DMS153 treated with DMSO at 0.1 percent for 48 hours (cell line): ENCODE measurements around the gene ANKRD11.
"Not testable (repeated sequence)": the region's sequence is repeated elsewhere in the genome, so short reads cannot be mapped to it uniquely, and the experiment has no call there.

Source experiments
- DNase-seq: peaks from one replicate; lab custom pipeline; 2025; ENCODE audit not compliant: unreplicated experiment; lab: John Stamatoyannopoulos, UW

The ANKRD11 gene

DNA sequence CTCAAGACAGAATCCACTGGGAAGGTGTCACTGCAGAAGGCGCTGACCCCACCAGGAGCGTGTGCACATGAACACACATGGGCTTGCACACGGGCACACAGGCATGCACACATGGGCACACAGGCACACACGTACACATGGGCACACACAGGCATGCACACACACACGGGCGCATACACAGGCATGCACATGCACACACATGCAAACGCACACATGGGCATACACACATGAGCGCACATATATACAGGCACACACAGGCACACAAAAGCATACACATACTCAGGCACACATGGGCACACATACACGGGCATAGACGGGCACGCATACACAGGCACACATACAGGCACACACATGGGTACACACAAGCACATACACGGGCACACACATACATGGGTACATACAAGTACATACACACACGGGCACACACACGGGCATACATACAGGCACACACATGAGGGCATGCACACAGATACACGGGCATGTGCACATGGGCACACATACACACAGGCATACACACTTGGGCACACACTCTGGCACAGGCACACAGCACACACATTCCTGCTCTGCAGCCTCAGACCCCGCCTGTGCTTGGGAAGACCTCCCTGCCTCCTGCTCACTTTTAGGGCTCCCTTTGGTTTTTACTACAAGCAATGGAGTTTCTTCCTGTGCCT, 186.0 kb downstream of the ANKRD11 start:
- no peak for DNase-seq

DNA sequence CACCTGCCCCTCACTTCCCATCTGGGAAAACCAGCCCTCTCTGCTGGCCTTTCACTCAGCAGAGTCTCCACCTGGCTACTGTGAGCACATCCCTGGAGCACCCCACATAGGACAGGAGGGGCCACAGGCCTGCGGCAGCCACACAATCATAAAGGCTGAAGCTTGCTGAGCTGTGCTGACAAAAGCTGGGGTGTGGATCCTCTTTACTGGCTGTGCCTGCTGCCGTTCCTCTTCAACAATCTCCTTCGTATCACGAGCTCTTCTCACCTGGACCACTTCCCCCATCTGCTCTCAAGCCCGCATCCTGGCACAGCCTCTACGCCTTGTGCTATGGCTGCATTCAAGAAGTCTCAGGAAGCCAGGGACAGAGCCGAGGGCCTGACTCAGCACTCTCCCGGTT, 186.7 kb downstream of the ANKRD11 start:
- DNase-seq, result no peak

DNA sequence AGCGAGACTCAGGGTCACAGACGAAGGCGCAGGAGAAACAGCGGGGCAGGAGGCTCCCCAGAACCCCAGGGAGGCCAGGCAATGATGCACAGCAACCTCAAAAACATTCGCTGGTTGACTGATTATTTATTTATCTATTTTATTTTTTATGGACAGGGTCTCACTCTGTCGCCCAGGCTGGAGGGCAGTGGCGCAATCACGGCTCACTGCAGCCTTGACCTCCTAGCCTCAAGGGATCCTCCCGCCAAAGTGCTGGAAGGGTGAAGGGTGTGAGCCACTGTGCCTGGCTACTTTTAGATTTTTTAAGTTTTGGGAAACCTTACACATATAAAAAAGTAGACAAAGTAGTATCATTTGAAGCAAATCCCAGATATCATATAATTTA, 189.4 kb downstream of the ANKRD11 start:
- no peak for DNase-seq

DNA sequence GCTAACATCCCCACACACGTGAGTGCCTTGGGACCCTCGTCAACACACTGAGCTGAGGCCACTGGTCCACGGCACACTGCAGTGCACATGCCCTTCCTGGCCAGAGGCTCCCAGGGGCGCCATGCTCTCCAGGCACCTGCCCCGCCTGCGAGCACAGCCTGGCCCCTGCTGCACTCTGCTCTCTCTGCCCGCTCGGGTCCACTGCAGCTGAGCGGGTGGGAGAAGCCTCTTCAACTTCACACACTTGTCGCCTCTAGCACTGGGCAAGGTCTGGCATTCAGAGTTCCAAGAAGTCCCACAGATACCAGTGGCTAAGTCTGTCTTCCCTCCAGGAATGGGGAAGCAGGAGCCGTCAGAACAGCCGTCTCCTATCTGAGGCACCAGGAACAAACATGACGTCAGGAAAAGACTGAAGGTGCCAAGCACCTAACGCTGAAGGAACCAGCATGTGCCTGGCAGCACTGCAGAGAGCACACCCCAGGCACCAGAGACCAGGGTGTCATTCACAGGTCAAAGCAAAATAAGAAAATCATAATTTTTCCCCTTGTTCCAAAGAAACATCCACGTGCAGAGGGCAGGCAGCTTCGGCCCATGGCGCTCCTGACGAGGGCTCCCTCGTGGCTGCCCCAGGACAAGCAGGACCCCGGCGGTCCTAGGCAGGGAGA, 189.9 kb downstream of the ANKRD11 start:
- no peak for DNase-seq

DNA sequence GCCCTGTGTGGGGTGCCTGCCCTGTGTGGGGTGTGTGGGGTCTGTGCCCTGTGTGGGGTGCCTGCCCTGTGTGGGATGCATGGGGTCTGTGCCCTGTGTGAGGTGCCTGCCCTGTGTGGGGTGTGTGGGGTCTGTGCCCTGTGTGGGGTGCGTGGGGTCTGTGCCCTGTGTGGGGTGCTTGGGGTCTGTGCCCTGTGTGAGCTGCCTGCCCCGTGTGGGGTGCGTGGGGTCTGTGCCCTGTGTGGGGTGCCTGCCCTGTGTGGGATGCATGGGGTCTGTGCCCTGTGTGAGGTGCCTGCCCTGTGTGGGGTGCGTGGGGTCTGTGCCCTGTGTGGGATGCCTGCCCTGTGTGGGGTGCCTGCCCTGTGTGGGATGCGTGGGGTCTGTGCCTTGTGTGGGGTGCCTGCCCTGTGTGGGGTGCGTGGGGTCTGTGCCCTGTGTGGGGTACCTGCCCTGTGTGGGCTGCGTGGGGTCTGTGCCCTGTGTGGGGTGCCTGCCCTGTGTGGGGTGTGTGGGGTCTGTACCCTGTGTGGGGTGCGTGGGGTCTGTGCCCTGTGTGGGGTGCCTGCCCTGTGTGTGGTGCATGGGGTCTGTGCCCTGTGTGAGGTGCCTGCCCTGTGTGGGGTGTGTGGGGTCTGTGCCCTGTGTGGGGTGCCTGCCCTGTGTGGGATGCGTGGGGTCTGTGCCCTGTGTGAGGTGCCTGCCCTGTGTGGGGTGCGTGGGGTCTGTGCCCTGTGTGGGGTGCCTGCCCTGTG, 190.8 kb downstream of the ANKRD11 start:
- not testable (repeated sequence) for DNase-seq

DNA sequence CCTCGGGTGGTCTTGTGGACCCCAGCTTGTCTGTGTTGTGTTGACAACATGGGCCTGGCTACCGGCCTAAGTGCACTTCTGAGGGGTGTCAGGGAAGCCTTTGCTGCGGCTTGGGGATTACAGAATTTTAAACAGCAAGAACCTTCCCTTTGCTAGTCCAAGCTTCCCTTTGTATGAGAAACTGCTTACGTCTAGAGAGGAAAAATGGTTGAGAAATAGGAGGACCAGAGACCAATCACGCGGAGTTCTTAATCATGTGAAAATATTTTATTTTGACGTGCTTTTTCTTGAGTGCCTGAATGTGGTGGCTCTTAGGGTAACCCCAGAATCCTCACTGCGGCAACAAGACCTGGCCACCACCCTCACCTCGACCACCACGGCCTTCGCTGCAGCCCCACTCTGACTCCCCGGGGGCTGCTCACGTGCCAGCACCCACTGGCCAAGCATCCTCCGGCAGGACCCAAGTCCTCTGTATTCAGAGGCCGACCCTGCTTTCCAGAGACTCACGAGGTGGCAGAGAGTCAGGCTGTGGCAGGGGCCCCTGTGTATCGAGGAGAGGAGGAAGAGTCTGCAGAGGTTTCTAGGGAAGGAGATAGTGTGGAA, 191.6 kb downstream of the ANKRD11 start:
- no peak for DNase-seq

DNA sequence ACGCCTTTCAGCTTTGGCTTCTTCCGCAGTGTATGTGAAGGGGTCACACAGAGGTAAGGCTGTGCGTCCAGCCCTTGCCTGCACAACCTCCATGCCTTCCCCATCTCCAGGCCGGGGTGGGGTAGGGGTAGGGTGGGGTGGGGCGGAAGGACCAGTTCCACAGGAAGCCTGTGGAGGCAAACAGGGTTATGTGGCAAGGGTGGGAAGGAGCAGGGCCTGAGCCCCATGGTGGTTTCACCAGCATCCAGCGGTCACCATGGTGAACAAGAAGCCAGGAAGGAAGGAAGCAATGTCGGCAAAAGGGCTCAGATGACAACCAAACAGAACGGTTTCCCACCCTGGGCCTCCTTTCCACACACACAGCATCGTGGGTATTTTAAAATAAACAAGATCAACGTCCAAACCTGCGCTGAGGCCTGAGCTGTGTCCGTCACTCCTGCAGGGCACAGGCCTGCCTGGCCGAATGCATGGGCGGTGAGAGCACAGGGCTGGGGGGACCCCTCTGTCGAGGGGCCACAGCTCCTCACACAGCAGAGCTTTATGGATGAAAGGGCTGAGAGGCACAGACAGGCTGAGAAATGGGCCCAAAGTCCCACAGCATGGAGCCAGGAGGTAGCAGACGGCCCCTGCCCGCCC, 192.3 kb downstream of the ANKRD11 start:
- no peak for DNase-seq

DNA sequence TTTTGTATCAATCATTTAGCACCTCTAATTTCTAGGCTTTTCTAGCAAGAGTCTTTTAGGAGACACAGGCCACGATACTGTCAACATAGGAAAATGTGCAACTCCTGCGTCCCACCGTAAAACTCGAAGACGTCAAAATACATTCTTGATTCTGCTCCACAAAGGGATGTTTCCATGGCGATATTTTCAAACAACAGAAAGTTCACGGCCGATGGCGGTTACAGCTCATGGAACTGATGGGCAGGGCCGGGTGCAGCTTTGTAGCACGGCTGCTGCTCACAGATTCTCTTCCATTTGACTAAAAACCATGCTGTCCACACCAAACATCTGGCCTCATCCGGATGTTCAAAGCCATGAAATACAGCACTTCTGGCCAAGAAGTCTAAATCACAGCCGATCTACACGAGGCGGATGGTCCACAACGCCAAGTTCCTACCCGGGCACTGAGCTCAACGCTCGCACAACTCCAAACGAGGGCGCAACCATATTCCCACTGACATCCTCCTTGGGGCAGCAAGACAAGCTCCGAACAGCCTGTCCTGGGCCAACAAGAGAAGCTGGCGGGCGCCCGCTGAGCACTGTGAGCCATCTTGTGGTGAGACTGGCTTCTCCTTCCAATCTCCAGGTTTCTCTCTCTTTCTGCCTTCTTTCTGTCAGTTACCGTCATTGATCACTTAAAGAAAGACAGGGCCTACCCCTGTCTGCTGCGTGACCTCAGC, 193.0 kb downstream of the ANKRD11 start:
- no peak for DNase-seq

DNA sequence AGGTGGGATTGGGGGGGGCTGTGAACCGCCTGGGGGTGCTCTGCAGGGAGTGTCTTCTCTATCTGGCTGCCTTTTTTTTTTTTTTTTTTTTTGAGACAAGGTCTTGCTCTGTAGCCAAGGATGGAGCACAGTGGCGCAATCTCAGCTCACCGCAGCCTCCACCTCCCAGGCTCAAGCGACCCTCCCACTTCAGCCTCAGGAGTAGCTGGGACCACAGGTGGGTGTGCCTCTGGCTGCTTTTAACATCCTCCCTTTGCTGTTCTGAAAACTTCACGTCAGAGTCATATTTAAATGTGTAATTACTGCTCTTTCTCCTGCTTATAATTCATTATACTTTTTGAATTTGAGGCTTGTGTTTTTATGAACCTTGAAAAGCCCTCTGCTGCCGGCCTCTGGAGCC, 194.4 kb downstream of the ANKRD11 start:
- DNase-seq, result no peak

DNA sequence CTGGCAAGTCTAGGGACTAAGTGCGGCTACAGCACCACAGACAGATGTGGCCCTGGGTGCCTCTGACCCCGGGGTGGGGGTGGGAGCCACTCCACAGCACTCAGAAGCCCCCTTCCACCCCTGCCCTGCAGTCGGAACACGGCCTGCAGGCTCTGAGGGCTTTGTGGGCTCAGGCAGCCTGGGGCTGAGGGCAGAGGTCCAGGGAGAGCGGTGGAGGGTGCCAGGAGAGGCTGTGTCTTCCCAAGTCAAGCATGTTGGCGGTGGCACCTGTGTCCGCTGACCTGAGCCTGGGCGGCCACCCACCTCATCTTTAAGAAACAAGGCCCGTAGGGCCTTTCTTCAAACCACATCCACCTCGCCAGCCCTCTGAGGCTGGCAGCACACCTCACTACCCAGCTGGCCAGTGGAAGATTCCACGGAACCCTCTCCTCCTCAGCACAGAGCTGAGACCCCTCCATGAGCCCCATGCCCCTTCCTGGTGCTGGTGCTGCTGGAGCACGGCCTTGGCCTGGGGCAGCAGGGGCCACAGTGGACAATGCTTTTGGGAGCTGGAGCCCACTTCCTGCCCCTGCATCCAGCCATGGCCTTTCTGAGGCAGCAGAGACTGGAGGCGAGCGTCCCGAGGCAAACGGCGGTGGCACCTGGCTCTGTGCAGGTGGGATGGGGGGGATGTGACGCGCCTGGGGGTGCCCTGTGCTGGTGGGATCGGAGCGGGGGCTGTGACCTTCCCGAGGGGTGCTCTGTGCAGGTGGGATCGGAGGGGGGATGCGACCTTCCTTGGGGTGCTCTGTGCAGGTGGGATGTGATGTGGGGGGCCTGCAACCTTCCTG, 195.1 kb downstream of the ANKRD11 start:
- no peak for DNase-seq

DNA sequence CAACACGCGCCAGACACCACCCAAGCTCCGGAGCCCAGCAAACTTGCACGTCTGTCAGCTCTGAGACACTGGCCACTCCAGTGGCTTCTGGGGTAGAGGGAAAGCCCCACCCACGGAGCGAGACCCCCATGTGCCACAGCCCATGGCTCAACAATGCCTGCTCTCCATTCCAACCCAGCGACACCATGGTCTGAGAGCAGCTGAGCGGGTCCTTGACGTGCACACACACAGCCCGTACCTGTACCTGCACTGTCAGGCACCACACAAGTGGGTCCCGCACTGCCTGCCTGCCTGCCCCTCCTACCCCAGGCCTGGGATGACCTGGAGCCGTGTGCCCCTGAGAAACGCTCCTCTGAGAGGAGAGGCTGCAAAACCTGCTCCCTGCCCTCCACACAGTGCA, 195.9 kb downstream of the ANKRD11 start:
- no peak for DNase-seq

DNA sequence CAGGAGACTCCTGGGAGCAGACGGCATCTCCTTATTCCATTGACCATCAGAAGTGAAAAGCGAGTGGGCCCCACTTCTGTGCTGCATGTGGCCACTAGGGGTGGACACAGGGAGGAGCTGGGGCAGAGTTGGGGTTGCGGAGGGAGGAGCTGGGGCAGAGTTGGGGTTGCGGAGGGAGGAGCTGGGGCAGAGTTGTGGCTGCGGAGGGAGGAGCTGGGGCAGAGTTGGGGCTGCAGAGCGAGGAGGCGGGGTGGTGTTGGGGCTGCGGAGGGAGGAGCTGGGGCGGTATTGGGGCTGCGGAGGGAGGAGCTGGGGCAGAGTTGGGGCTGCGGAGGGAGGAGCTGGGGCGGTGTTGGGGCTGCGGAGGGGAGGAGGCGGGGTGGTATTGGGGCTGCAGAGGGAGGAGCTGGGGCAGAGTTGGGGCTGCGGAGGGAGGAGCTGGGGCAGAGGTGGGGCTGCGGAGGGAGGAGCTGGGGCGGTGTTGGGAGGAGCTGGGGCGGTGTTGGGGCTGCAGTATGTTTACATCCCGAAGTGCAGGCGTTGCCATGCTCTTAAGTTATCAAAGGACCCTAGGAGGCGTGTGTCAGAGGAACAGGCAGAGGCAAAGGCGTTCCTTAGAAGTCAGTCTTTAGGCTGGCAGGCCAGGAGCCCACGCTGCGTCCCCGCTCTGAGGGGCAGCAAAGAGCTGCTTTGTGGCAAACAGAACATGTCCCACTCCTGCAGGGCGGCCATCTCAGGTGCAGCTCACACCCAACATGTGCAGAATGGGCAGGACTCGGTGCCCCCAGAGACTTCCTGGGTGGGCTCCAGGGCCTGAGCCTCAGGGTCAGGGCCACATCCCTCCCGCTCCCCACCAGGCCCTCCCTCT, 196.9 kb downstream of the ANKRD11 start:
- no peak for DNase-seq

DNA sequence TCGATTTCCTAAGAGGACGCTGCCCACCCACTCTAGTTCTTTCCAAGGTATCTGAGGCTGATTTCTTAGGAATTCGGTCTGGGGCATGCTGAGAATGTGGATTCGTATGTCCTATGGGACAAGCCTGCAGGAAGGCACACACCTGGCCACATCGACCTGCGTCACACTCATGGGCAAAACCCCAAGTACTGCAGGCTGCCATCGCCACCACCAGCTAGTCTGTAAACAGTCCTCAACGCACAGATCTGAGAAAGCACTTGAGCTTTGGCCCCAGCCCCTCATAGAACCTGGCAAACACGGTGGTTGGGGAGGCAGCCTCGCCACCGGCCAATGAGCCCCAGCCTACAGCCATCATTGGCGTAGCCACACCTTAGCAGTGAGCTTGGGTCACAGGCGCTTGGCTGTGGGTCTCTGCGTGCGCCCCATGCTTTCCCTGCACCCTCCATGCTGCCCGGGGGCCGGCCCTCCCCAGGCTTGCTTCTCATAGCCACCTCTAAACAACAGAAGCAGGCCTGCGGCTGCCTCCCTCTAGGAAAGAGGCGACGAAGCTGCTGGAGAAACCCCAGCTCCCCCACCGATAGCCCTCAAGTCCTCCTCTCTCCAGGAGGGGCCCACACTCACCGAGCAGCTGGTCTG, 197.8 kb downstream of the ANKRD11 start:
- DNase-seq, result no peak

DNA sequence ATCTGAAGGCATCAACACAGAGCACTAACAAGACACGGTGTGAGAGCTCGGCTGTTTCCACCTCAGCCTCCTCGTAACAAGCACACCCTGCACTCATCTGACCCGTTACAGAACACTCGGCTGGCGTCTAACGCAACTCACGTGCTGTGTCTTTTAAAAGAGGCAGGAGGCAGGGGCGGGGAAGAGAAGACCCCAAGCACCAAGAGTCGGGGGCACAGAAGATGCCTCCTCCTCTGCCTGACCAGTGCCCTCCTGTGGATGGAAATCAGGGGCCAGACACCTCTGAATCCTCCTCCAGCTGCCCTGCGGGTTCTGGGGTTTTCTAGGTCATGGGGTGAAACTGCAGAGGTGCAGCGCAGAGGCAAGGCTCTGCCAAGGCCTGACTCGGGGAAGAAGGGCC, 198.6 kb downstream of the ANKRD11 start:
- DNase-seq, result no peak

DNA sequence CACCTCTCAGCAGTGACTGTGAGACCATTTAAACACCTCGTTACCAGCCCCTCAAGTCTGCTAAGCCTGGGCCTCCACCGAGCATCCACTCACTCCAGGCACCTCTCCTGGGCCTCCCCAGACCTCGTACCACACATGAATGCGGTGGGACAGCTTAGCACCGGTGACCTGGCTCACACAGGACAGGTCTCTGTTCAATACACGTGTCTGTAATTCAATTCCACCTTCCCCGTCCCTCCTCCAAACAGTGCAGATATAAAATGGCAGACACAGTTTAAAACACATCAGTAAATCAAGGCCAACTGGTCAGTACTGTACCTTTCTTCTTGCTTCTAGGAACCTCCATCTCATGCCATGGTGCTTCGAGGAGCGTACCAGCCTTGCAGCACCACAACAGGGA, 199.0 kb downstream of the ANKRD11 start:
- no peak for DNase-seq

DNA sequence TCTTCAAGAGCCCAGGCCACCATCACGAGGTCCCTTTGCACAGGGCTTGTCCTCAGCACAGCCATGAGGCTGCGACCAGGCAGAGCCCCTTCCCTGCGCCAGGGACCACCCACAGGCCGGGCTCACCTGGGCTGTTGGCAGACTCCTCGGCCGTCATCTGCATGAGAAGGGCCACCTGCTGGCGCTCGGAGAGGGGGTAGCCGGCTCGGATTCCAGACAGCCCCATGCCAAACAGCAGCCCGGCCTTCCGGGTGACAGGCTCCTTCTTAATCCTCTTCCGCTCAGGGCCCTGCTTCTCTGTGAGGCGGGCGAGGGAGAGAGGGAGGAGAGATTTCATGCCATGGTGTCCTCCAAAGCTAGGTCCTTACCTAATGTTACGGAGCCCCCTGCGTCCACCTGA, 199.5 kb downstream of the ANKRD11 start:
- no peak for DNase-seq

DNA sequence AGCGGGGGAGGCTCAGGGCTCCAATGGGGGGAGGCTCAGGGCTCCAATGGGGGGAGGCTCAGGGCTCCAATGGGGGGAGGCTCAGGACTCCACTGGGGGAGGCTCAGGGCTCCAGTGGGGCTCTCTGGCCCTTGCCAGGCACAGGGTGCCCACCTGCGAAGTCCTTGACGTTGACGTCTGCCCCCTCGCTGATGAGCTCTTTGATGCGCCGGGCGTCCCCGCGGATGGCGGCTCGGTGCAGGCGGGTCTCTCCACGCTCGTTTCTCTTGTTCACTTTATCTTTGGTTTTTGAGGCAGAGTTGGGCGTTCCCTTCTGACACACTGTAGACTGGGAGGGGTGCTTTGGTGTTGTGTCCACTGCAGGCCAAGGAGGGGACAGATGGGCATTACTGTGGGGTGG, 199.9 kb downstream of the ANKRD11 start:
- no peak for DNase-seq
